Transverse colon (tissue), 4 donors: ENCODE measurements around the gene NFASC. TPM values are rescaled to one million over a fixed set of nuclear protein-coding genes. Genes with fewer than 3 reads are reported as not detected.

Source experiments
- DNase-seq: peaks from one replicate; pipeline ENCODE4 v3.0.0-alpha.2; 2019
- H3K27ac ChIP-seq, 4 donors: fragments of 200-600 bp; sonication (generic); 2 replicates each; pipeline ENCODE4 v1.5.1; 2016 to 2018; ENCODE audit warnings: inconsistent platforms in 4 of 4
- H3K27me3 ChIP-seq: fragments of 200-600 bp; sonication (generic); 2 replicates; pipeline ENCODE4 v1.5.1; 2017; ENCODE audit warnings: inconsistent platforms
- H3K36me3 ChIP-seq, 4 donors: fragments of 200-600 bp; sonication (generic); 2 replicates each; pipeline ENCODE4 v1.5.1; 2017 to 2019; ENCODE audit warnings: inconsistent platforms in 4 of 4
- H3K4me1 ChIP-seq, 4 donors: fragments of 200-600 bp; sonication (generic); 2 replicates each; pipeline ENCODE4 v1.5.1; 2017 to 2020; ENCODE audit warnings: inconsistent platforms in 4 of 4
- H3K4me3 ChIP-seq, 4 donors: fragments of 200-600 bp; sonication (generic); 1 replicate in 1 of 4; 2 replicates in 3 of 4; pipeline versions ENCODE4 v1.5.1 to v1.6.1; 2017 to 2019; ENCODE audit warnings: inconsistent platforms in 4 of 4
- H3K9me3 ChIP-seq, 2 donors: fragments of 200-600 bp; sonication (generic); 2 replicates each; pipeline ENCODE4 v1.5.1; 2017 to 2019; ENCODE audit warnings: inconsistent platforms in 2 of 2
- CTCF ChIP-seq, 5 experiments: fragments of 200-600 bp in 3 of 5; fragments of 450-650 bp in 2 of 5; sonication (generic) in 3 of 5; IDR thresholded peaks; 1 replicate in 2 of 5; 2 replicates in 3 of 5; pipeline ENCODE4 v1.5.1; 2016 to 2017; ENCODE audit warnings: antibody characterized with exemption in 5 of 5, inconsistent platforms in 3 of 5, mild to moderate bottlenecking in 2 of 5, moderate library complexity in 1 of 5
- EP300 ChIP-seq: sonication (generic); formaldehyde crosslinking; IDR thresholded peaks from one replicate; pipeline ENCODE4 v1.6.1; 2017; ENCODE audit warnings: antibody characterized with exemption, low read depth
- POLR2A ChIP-seq: fragments of 450-650 bp; IDR thresholded peaks from one replicate; pipeline ENCODE4 v1.6.1; 2016; ENCODE audit warnings: antibody characterized with exemption, mild to moderate bottlenecking, moderate library complexity
- POLR2AphosphoS5 ChIP-seq, 3 donors: sonication (generic); formaldehyde crosslinking; IDR thresholded peaks; one replicate each; pipeline ENCODE4 v1.6.1; 2016; ENCODE audit warnings: antibody characterized with exemption in 3 of 3
- WGBS, 2 donors: methylation state at CpG; one replicate each; pipeline ENCODE4 v1.1.5; 2018; ENCODE audit warnings: low coverage in 1 of 2; 5-methylcytosine and 5-hydroxymethylcytosine counted together
- in situ Hi-C, 4 donors: fragments of 200-750 bp; cut with MboI; loops; one replicate each; pipeline versions ENCODE4 v1.15.0 to v1.15.1; 2017; ENCODE audit warnings: low sequenced_read_pairs in 3 of 4, low pct_ligation_motif_present in 1 of 4, low pct_unique_long_range_greater_than_20kb in 1 of 4
- intact Hi-C: fragments of 100-400 bp; cut with DNase I; formaldehyde crosslinking; loops from one replicate; pipeline ENCODE4 v1.15.1; 2023; ENCODE audit warnings: low total_unique reads
- total RNA-seq, 4 donors: library from RNA; depleted of rRNA; stranded (reverse); fragments of >200 nt; gene quantifications; one replicate each; pipeline ENCODE4 v1.1.0, GENCODE V29; 2016

The NFASC gene
- total RNA-seq, 4 donors from 2014 or later = 11.3 to 48.8 (median 13.4) TPM

GRCh38 chr1:204990721-204991341 is 120.2 kb downstream of the NFASC start:
- WGBS, 2 donors = 80 to 82% methylated on average over 2 to 11 of the region's 11 CpGs
- H3K4me1 ChIP-seq = no peaks in the 10 kb centered on the region
- H3K27me3 ChIP-seq = no peaks in the 10 kb centered on the region
- no peaks in the 10 kb centered on the region for H3K9me3 ChIP-seq
- in situ Hi-C loops (no loop called here), intact Hi-C loops (no loop called here)
- no peak overlapping the region for H3K4me3 ChIP-seq
- no peak for DNase-seq
- H3K27ac ChIP-seq = no peak overlapping the region
- TF ChIP-seq CTCF (IDR thresholded peaks at IDR 0.05) = no peak
- TF ChIP-seq EP300 = no peak
- no peak for TF ChIP-seq POLR2AphosphoS5 (IDR thresholded peaks at IDR 0.05)
- no peak for TF ChIP-seq POLR2A
- H3K36me3 ChIP-seq = no peaks in the 10 kb centered on the region

- H3K27me3 ChIP-seq = no peaks in the 10 kb centered on the region
- DNase-seq = no peak
- intact Hi-C loops (no loop called here), in situ Hi-C loops (no loop called here)
- no peak overlapping the region for H3K27ac ChIP-seq
- no peaks in the 10 kb centered on the region for H3K4me1 ChIP-seq
- H3K9me3 ChIP-seq = no peaks in the 10 kb centered on the region
- no peaks in the 10 kb centered on the region for H3K36me3 ChIP-seq
- no peak overlapping the region for H3K4me3 ChIP-seq
- WGBS, 2 donors = 67% methylated on average over 10 of the region's 11 CpGs; no CpG with 5 or more reads in 1 of the 2 donors
- TF ChIP-seq POLR2A (no peak), CTCF (IDR thresholded peaks at IDR 0.05) (no peak)
Observed at GRCh38 chr1:204991342-204991844, 120.7 kb downstream of the NFASC start.

- Histone ChIP-seq H3K27me3 (no peaks in the 10 kb centered on the region), H3K27ac (no peak overlapping the region), H3K9me3 (no peaks in the 10 kb centered on the region), H3K36me3 (no peaks in the 10 kb centered on the region), H3K4me1 (no peaks in the 10 kb centered on the region), H3K4me3 (no peak overlapping the region)
- no peak for TF ChIP-seq POLR2A
- TF ChIP-seq POLR2AphosphoS5 (IDR thresholded peaks at IDR 0.05) = no peak
- no peak for TF ChIP-seq CTCF (IDR thresholded peaks at IDR 0.05)
- no peak for TF ChIP-seq EP300
- 65 to 69% methylated on average over 5 to 13 of the region's 13 CpGs for WGBS, 2 donors
- intact Hi-C loops = no loop called here
- in situ Hi-C loops = no loop called here
- no peak for DNase-seq
Observed at GRCh38 chr1:204992201-204992997, 121.7 kb downstream of the NFASC start.

- intact Hi-C loops = no loop called here
Observed at GRCh38 chr1:204992998-204993314, 122.3 kb downstream of the NFASC start.

More at GRCh38 chr1:204992998-204993314, 122.3 kb downstream of the NFASC start:
- Histone ChIP-seq H3K4me1 (no peaks in the 10 kb centered on the region), H3K27me3 (no peaks in the 10 kb centered on the region), H3K27ac (no peak overlapping the region), H3K4me3 (no peak overlapping the region), H3K9me3 (no peaks in the 10 kb centered on the region), H3K36me3 (no peaks in the 10 kb centered on the region)
- 81 to 88% methylated on average over 9 to 10 of the region's 10 CpGs for WGBS, 2 donors
- in situ Hi-C loops = no loop called here
- TF ChIP-seq CTCF (IDR thresholded peaks at IDR 0.05) = no peak
- TF ChIP-seq POLR2A = no peak
- no peak for TF ChIP-seq POLR2AphosphoS5 (IDR thresholded peaks at IDR 0.05)
- TF ChIP-seq EP300 = no peak
- DNase-seq = no peak
